Tibial nerve (tissue), 3 donors: ENCODE results near the gene LIG4.
"Not testable (repeated sequence)": the region's sequence is repeated elsewhere in the genome, so short reads cannot be mapped to it uniquely, and the experiment has no call there.

Experiments
- POLR2A ChIP-seq, 2 donors: fragments of 450-650 bp; IDR thresholded peaks; one replicate each; pipeline ENCODE4 v1.6.1; 2017; ENCODE audit warnings: antibody characterized with exemption in 2 of 2, mild to moderate bottlenecking in 2 of 2, moderate library complexity in 2 of 2
- TF ChIP-seq, protein P1 (sequence below), 5 experiments: fragments of 200-600 bp in 3 of 5; fragments of 450-650 bp in 2 of 5; sonication (generic) in 3 of 5; IDR thresholded peaks; one replicate each; pipeline ENCODE4 v1.5.1; 2016 to 2019; ENCODE audit warnings: antibody characterized with exemption in 5 of 5, mild to moderate bottlenecking in 3 of 5, moderate library complexity in 2 of 5

DNA sequence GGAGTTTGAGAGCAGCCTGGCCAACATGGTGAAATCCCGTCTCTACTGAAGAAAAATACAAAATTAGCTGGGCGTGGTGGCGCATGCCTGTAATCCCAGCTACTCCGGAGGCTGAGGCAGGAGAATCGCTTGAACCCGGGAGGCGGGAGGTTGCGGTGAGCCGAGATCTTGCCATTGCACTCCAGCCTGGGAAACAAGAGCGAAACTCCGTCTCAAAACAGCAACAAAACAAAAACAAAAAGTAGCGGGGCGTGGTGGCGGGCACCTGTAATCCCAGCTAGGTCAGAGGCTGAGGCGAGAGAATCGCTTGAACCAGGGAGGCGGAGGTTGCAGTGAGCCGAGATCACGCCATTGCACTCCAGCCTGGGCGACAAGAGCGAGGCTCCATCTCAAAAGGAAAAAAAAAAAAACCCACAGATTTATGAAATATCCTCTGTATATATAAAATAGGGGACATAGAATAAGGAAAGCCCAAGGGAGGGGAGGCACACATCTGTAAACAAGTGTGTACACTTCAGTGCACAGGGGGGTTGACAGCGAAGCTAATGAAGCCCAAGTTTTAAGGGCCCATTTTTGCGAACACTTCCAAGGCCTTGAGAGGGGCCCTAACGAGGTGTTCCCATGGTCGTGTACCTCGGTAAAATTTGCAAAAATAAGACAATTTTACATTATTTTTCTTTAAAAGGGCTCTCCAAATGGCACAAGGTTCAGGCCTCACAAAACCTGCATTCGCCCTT, 2.1 kb upstream of the LIG4 start:
- not testable (repeated sequence) for TF ChIP-seq POLR2A (IDR thresholded peaks at IDR 0.05)
- TF ChIP-seq, protein P1, sequence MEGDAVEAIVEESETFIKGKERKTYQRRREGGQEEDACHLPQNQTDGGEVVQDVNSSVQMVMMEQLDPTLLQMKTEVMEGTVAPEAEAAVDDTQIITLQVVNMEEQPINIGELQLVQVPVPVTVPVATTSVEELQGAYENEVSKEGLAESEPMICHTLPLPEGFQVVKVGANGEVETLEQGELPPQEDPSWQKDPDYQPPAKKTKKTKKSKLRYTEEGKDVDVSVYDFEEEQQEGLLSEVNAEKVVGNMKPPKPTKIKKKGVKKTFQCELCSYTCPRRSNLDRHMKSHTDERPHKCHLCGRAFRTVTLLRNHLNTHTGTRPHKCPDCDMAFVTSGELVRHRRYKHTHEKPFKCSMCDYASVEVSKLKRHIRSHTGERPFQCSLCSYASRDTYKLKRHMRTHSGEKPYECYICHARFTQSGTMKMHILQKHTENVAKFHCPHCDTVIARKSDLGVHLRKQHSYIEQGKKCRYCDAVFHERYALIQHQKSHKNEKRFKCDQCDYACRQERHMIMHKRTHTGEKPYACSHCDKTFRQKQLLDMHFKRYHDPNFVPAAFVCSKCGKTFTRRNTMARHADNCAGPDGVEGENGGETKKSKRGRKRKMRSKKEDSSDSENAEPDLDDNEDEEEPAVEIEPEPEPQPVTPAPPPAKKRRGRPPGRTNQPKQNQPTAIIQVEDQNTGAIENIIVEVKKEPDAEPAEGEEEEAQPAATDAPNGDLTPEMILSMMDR (IDR thresholded peaks at IDR 0.05), result not testable (repeated sequence)
